HEK293T (cell line): ENCODE results near the gene RNLS.

ENCODE experiments used
- ARNT ChIP-seq: fragments of 450-650 bp; IDR thresholded peaks from 2 replicates; pipeline ENCODE4 v1.6.1; 2017; ENCODE audit warnings: mild to moderate bottlenecking
- BHLHE40 ChIP-seq: fragments of 450-650 bp; IDR thresholded peaks from 2 replicates; pipeline ENCODE4 v1.6.1; 2016; ENCODE audit warnings: mild to moderate bottlenecking, moderate library complexity, borderline replicate concordance
- ELF4 ChIP-seq: fragments of 450-650 bp; IDR thresholded peaks from 2 replicates; pipeline ENCODE4 v1.6.1; 2017; ENCODE audit warnings: antibody characterized with exemption
- FOXA1 ChIP-seq: fragments of 450-650 bp; IDR thresholded peaks from 2 replicates; pipeline ENCODE4 v1.6.1; 2016; ENCODE audit warnings: mild to moderate bottlenecking
- FOXK2 ChIP-seq: fragments of 450-650 bp; IDR thresholded peaks from 2 replicates; pipeline ENCODE4 v1.6.1; 2016; ENCODE audit warnings: mild to moderate bottlenecking
- FOXM1 ChIP-seq: fragments of 450-650 bp; IDR thresholded peaks from 2 replicates; pipeline ENCODE4 v1.6.1; 2017; ENCODE audit warnings: mild to moderate bottlenecking, borderline replicate concordance
- HDGF ChIP-seq: fragments of 450-650 bp; IDR thresholded peaks from 2 replicates; pipeline ENCODE4 v1.6.1; 2017; ENCODE audit warnings: antibody characterized with exemption, borderline replicate concordance
- L3MBTL2 ChIP-seq: fragments of 450-650 bp; conservative IDR thresholded peaks from 2 replicates; pipeline ENCODE4 v1.6.1; 2016; ENCODE audit warnings: mild to moderate bottlenecking
- LEF1 ChIP-seq: fragments of 450-650 bp; IDR thresholded peaks from 2 replicates; pipeline ENCODE4 v1.6.1; 2017; ENCODE audit warnings: mild to moderate bottlenecking, borderline replicate concordance
- NFRKB ChIP-seq: fragments of 450-650 bp; IDR thresholded peaks from 2 replicates; pipeline ENCODE4 v1.6.1; 2016; ENCODE audit warnings: mild to moderate bottlenecking, moderate library complexity
- PKNOX1 ChIP-seq: fragments of 450-650 bp; IDR thresholded peaks from 2 replicates; pipeline ENCODE4 v1.6.1; 2016
- SP1 ChIP-seq: fragments of 450-650 bp; IDR thresholded peaks from 2 replicates; pipeline ENCODE4 v1.6.1; 2017
- SUZ12 ChIP-seq: fragments of 450-650 bp; IDR thresholded peaks from 2 replicates; pipeline ENCODE4 v1.6.1; 2016; ENCODE audit warnings: mild to moderate bottlenecking
- ZNF384 ChIP-seq: fragments of 450-650 bp; IDR thresholded peaks from 2 replicates; pipeline ENCODE4 v1.6.1; 2016

- TF ChIP-seq BHLHE40, result no peak
- no peak for TF ChIP-seq FOXA1
- TF ChIP-seq SP1, result no peak
- TF ChIP-seq FOXM1, result no peak
- no peak for TF ChIP-seq FOXK2
- TF ChIP-seq ELF4, result no peak
- no peak for TF ChIP-seq NFRKB
- TF ChIP-seq L3MBTL2, result no peak
- TF ChIP-seq ARNT, result no peak
- TF ChIP-seq PKNOX1, result no peak
- TF ChIP-seq LEF1, result no peak
- no peak for TF ChIP-seq ZNF384
- TF ChIP-seq SUZ12, result no peak
- TF ChIP-seq HDGF, result no peak
Observed at GRCh38 chr10:88490231-88490980, 92.7 kb downstream of the RNLS start.
